NCI-H146 (cell line): ENCODE results near the gene CCHCR1.

Source experiments
- DNase-seq: peaks from one replicate; lab custom pipeline; 2025; lab: John Stamatoyannopoulos, UW

CCHCR1 gene

GRCh38 chr6:31128093-31128676 lies 29.4 kb downstream of the CCHCR1 start:
- peak; percentile 59 for DNase-seq

- peak; percentile 28 for DNase-seq
Observed at GRCh38 chr6:31126396-31127175, 31.0 kb downstream of the CCHCR1 start.

GRCh38 chr6:31125586-31126363 lies 31.8 kb downstream of the CCHCR1 start:
- no peak for DNase-seq

GRCh38 chr6:31125162-31125561 lies 32.4 kb downstream of the CCHCR1 start:
- DNase-seq: peak; percentile 7

- no peak for DNase-seq
Observed at GRCh38 chr6:31122791-31123706, 34.6 kb downstream of the CCHCR1 start.

- no peak for DNase-seq
Observed at GRCh38 chr6:31121131-31121790, 36.3 kb downstream of the CCHCR1 start.

- no peak for DNase-seq
Observed at GRCh38 chr6:31120151-31120915, 37.3 kb downstream of the CCHCR1 start, which contains the start of gene CDSN. TSS of gene CDSN (minus strand) at chr6:31120446. CDS start at chr6:31120419, 27 bp downstream.

GRCh38 chr6:31118178-31118577 lies 39.4 kb downstream of the CCHCR1 start:
- no peak for DNase-seq

GRCh38 chr6:31116661-31117385 lies 40.8 kb downstream of the CCHCR1 start:
- DNase-seq: no peak

- no peak for DNase-seq
Observed at GRCh38 chr6:31115941-31116560, 41.6 kb downstream of the CCHCR1 start.

GRCh38 chr6:31114970-31115849 lies 42.4 kb downstream of the CCHCR1 start:
- no peak for DNase-seq

GRCh38 chr6:31114541-31114878 lies 43.1 kb downstream of the CCHCR1 start, which contains the start of gene PSORS1C1:
TSS of gene PSORS1C1 (plus strand) at chr6:31114800. CDS start at chr6:31129633, 14,833 bp downstream.
- DNase-seq: no peak

GRCh38 chr6:31113861-31114540 lies 43.6 kb downstream of the CCHCR1 start:
- no peak for DNase-seq

GRCh38 chr6:31112478-31112877 lies 45.1 kb downstream of the CCHCR1 start, which contains the start of gene C6orf15:
TSS of gene C6orf15 (minus strand) at chr6:31112575. CDS start at chr6:31112555, 20 bp downstream.
- no peak for DNase-seq

- no peak for DNase-seq
Observed at GRCh38 chr6:31111712-31112111, 45.9 kb downstream of the CCHCR1 start.

GRCh38 chr6:31110825-31111582 lies 46.6 kb downstream of the CCHCR1 start:
- no peak for DNase-seq

- DNase-seq: no peak
Observed at GRCh38 chr6:31107052-31107451, 50.5 kb downstream of the CCHCR1 start.
